Stimulated activated CD8-positive, alpha-beta memory T cell treated with anti-CD3 and anti-CD28 coated beads, Interleukin-12 subunit alpha, Interleukin-12 subunit beta, amount 100 ng/mL, for 1 hour (primary cell): Measurements from ENCODE around the gene KIFC1.
"Not testable (repeated sequence)": the region's sequence is repeated elsewhere in the genome, so short reads cannot be mapped to it uniquely, and the experiment has no call there.

ENCODE experiments used
- DNase-seq: peaks from one replicate; pipeline ENCODE4 v3.0.0-alpha.2; 2020; ENCODE audit warnings: low read depth

The KIFC1 gene

GRCh38 chr6:33375143-33375671, 16.4 kb upstream of the KIFC1 start:
- no peak for DNase-seq

- no peak for DNase-seq
Observed at GRCh38 chr6:33377171-33377570, 14.5 kb upstream of the KIFC1 start.

- DNase-seq = not testable (repeated sequence)
Observed at GRCh38 chr6:33379184-33379583, 12.4 kb upstream of the KIFC1 start.

- no peak for DNase-seq
Observed at GRCh38 chr6:33380272-33380981, 11.2 kb upstream of the KIFC1 start.

GRCh38 chr6:33383427-33384185, 8.0 kb upstream of the KIFC1 start:
- DNase-seq = no peak

- no peak for DNase-seq
Observed at GRCh38 chr6:33384581-33385020, 7.0 kb upstream of the KIFC1 start.

GRCh38 chr6:33390173-33390572, 1.4 kb upstream of the KIFC1 start:
- DNase-seq = no peak

GRCh38 chr6:33390767-33391277, 801 bp upstream of the KIFC1 start:
- no peak for DNase-seq

DNA sequence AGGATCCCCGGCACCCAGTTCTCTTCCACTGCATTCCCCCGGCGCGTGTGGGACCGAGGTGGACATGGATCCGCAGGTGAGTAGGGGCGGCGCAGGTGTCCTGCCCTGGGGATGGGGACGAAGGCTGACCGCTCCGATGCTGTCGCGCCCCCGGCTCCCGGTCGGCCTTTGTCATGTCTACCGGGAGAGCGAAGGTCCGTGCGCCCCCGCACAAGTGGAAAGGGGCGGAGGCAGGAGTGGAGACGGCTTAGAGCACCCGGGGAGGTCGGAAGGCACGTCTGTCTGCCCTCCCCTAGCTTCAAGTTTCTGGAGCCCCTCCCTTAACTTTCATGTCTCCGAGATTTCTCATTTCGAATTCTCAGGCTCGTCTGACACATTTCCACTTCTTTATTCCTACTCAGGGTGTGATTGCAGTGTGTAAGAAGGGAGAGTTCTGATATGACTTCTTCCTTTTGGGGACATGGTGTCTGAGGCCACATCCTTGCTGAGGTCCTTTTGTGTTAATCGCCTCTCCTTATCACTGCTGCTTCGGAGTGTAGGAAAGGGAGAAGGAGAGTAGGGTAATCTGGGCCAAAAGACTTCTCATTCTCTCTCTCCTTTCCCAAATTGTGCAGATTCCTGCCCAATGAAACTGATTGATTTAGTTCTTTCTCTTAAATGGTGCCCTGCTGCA, 435 bp downstream of the KIFC1 start:
- DNase-seq = no peak

DNA sequence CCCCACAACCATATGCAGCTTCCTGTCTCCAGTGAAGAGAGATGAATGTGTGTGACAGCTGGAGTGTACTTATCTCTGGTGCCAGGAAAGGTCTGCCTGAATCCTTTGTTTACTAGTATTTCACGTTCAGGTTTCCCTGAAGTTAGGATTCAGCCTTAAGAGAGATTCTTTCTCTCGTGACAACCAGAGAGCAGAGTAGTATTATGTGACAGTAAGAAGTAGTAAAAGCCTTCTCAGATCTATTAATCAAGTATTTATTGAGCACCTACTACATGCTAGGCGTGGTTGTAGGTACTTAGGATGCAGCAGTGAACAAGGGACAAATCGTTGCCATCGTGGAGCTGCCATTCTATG, 949 bp downstream of the KIFC1 start:
- DNase-seq = no peak

GRCh38 chr6:33392979-33393378, 1.4 kb downstream of the KIFC1 start:
- no peak for DNase-seq

GRCh38 chr6:33397541-33397940, 5.9 kb downstream of the KIFC1 start:
- DNase-seq = no peak

- not testable (repeated sequence) for DNase-seq
Observed at GRCh38 chr6:33398601-33399000, 7.0 kb downstream of the KIFC1 start.

- DNase-seq = not testable (repeated sequence)
Observed at GRCh38 chr6:33399881-33400280, 8.3 kb downstream of the KIFC1 start.

- DNase-seq = no peak
Observed at GRCh38 chr6:33404884-33405283, 13.3 kb downstream of the KIFC1 start.

DNA sequence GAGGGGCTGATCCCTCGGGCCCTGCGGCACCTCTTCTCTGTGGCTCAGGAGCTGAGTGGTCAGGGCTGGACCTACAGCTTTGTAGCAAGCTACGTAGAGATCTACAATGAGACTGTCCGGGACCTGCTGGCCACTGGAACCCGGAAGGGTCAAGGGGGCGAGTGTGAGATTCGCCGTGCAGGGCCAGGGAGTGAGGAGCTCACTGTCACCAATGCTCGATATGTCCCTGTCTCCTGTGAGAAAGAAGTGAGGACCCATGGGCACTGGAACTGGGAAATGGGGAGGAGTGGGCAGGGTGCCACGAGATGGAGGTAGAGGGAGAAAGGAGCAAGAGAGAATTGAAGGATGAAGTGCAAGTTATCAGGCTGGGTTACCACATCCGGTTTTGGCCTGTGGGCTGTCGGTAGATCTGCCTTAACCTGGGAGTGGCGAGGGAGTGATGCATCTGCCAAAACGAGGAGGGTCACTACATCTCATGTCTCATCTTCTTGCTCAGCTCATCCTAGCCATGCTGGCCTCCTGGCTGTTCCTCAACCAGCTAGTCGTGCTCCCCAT, 13.8 kb downstream of the KIFC1 start:
- no peak for DNase-seq

GRCh38 chr6:33406126-33406525, 14.5 kb downstream of the KIFC1 start:
- no peak for DNase-seq

GRCh38 chr6:33407132-33407718, 15.6 kb downstream of the KIFC1 start:
- no peak for DNase-seq

- peak; percentile 98 for DNase-seq
Observed at GRCh38 chr6:33410050-33410710, 18.6 kb downstream of the KIFC1 start.

DNA sequence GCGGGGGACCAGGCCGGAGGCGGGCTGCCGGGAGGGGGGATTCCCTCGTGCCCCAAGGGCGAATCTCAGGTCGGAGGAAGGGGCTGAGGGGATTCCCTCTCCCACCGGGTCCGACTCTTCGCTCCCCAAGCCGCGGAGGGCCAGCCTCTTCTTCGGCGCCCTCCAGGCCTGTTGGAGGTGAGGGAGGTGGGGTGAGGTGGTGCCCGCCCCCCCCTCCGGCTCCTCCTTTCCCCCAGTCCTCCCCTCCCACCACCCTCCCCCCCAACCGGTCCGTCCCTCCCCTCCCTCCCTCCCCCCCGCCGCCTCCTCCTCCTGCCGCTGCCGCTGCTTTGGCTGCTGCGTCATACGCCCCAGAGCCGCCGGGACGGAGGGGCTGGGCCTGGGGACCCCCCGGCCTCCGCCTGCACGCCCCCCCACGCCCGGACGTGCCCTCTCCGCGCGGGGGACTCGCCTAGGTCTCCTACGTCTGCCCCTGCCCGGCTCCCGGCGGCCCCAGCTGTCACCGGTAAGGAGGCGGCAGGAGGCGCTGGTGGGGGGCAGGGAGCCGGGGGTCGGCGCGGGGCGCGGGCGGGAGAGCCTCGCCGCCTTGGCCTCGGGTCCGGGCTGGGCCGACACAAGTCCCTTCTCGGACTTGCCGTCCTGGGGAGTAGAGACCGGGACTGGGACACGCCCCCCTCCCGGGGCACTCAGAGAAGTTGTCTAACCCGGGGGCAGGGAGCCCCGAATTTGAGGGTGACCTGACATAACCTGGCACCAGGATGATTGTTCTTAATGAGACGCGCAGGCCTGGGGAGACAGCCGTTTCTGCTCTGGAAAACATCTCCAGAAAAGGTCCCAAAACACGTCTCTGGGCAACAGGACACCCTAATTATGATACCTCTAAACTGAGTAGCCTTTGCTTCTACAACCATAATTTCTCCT, 19.3 kb downstream of the KIFC1 start, which contains the start of gene PHF1:
TSS of gene PHF1 (plus strand) at position 304 of the 921 bp plus-strand sequence. CDS start 1,250 bp downstream, outside the sequence.
- peak; percentile 61 for DNase-seq
